ENCODE data around the gene PGAP2.

DNA sequence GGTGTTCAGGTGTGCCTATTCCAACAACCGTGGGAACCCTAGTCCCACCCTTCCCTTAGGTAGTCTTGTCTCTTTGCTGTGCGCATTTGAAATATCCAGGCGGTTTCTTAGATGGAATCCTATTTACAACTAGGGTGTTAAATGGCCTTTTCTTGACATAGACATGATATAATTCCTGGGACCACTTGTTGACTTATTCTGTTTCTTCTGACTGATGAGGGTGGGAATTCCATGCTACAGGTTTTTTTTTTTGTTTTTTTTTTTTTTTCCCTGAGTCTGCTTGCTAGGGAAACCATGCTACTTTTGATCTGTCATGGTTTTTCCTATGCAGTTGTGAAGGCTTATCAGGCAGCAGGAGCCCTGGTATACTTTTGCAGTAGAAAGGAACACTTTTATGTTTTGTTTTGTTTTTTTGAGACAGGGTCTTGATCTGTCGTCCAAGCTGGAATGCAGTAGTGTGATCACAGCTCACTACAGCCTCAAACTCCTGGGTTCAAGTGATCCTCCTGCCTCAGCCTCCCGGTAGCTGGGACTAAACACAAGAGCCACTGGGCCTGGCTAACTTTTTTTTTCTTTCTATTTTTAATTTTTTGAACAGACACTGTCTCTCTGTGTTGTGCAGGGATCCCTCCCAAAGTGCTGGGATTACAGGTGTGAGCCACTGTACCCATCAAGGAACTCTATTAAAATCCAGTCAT lies 48.6 kb downstream of the PGAP2 start:
- no peak for TF ChIP-seq CTCF (IDR thresholded peaks at IDR 0.05)
- TF ChIP-seq POLR2A (IDR thresholded peaks at IDR 0.05): no peak
